Hepatocyte (in vitro differentiated cells): ENCODE data around the gene SLC6A8.

Experiments
- EZH2 ChIP-seq: fragments of 200-600 bp; sonication (generic); IDR thresholded peaks from 2 replicates; pipeline ENCODE4 v1.6.1; 2016; ENCODE audit warnings: antibody characterized with exemption, mild to moderate bottlenecking, borderline replicate concordance
- EZH2phosphoT487 ChIP-seq: fragments of 200-600 bp; sonication (generic); IDR thresholded peaks from one replicate; pipeline ENCODE4 v1.6.1; 2018; ENCODE audit warnings: antibody characterized with exemption, mild to moderate bottlenecking, low read depth, moderate library complexity; ENCODE audit not compliant: unreplicated experiment, severe bottlenecking
- TF ChIP-seq, protein P1 (sequence below): fragments of 200-600 bp; sonication (generic); IDR thresholded peaks from 2 replicates; pipeline ENCODE4 v1.5.1; 2016; ENCODE audit warnings: antibody characterized with exemption, mild to moderate bottlenecking; ENCODE audit not compliant: poor library complexity

GRCh38 chrX:153668423-153669173 lies 19.1 kb upstream of the SLC6A8 start:
- TF ChIP-seq, protein P1, sequence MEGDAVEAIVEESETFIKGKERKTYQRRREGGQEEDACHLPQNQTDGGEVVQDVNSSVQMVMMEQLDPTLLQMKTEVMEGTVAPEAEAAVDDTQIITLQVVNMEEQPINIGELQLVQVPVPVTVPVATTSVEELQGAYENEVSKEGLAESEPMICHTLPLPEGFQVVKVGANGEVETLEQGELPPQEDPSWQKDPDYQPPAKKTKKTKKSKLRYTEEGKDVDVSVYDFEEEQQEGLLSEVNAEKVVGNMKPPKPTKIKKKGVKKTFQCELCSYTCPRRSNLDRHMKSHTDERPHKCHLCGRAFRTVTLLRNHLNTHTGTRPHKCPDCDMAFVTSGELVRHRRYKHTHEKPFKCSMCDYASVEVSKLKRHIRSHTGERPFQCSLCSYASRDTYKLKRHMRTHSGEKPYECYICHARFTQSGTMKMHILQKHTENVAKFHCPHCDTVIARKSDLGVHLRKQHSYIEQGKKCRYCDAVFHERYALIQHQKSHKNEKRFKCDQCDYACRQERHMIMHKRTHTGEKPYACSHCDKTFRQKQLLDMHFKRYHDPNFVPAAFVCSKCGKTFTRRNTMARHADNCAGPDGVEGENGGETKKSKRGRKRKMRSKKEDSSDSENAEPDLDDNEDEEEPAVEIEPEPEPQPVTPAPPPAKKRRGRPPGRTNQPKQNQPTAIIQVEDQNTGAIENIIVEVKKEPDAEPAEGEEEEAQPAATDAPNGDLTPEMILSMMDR = no peak
- TF ChIP-seq EZH2phosphoT487 = no peak
- TF ChIP-seq EZH2 = no peak
